ENCODE measurements around the gene PPP2R3C.
A peak's percentile ranks its signal among the peaks of the same experiment; 100 is the strongest.

PPP2R3C gene

DNA sequence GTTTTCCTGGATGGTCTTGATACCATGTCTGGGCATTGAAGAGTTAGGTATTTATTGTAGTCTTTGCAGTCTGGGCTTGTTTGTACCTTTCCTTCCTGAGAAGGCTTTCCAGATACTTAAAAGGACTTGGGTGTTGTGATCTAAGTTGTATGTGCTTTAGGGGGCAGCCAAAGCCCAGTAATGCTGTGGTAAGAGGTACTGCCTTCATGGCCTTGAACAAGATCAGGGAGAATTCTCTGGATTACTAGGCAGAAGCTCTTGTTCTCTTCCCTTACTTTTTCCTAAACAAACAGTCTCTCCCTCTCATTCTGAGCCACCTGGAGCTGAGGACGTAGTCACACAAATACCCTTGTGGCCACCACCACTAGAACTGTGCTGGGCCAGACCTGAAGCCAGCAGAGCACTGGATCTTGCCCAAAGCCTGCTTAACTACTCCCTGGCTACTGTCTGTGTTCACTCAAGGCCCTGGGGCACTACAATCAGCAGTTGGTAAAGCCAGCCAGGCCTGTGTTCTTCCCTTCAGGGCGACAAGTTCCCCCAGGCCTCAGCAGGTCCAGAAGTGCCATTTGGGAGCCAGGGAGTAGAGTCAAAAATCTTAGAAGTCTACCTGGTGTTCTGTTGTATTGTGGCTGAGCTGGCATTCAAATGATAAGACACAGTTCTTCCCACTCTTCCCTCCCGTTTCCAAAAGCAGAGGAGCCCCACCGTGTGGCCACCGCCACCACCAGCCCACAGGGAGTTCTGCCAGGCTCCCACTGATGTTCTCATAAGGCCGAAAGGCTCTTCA is 11.9 kb upstream of the PPP2R3C start:
- POLR2A ChIA-PET (ENCODE audit: low non-redundant PET) = no interaction called here
- peak overlapping the region; percentile 18 for H3K27ac ChIP-seq
- no peak for TF ChIP-seq CTCF (conservative IDR thresholded peaks at IDR 0.05; ENCODE audit: low read depth)
- no peak for DNase-seq (ENCODE audit: low spot score)
- CTCF ChIA-PET = no interaction called here

DNA sequence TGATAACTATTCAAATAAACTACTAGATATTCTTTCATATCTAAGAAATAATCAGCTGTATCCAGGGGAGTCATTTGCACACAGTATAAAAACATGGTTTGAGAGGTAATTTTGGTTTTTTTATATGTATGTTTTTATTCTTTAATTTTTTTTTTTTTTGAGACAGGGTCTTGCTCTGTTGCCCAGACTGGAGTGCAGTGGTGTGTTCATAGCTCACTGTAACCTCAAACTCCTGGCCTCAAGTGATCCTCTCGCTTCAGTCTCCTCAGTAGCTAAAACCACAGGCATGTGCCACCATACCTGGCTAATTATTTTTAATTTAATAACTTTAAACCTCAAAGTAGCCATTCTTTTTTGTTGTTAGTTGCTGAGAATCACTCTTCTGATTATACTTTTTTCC is 2.3 kb upstream of the PPP2R3C start:
- ChIA-PET POLR2A (ENCODE audit: low non-redundant PET) (interaction anchor here (1.0 kb wide), 1 partner anchor 78 kb away, joined by 4 read pairs; the partner anchor contains the start of gene FAM177A1), CTCF (interaction anchor here (0.9 kb wide), 1 partner anchor 105 kb away, joined by 4 read pairs; no protein-coding TSS in a partner anchor)
- no peak for TF ChIP-seq CTCF (conservative IDR thresholded peaks at IDR 0.05; ENCODE audit: low read depth)
- no peak for DNase-seq (ENCODE audit: low spot score)
- no peak overlapping the region for H3K27ac ChIP-seq

- TF ChIP-seq CTCF (conservative IDR thresholded peaks at IDR 0.05; ENCODE audit: low read depth) = no peak
- CTCF ChIA-PET = interaction anchor here (0.9 kb wide), 1 partner anchor 106 kb away, joined by 4 read pairs; no protein-coding TSS in a partner anchor
- DNase-seq (ENCODE audit: low spot score) = no peak
- no peak overlapping the region for H3K27ac ChIP-seq
- POLR2A ChIA-PET (ENCODE audit: low non-redundant PET) = interaction anchor here (0.5 to 1.0 kb wide), 2 partner anchors 19 to 77 kb away, joined by 4 read pairs; partner anchors contain the start of gene FAM177A1
Observed at GRCh38 chr14:35123388-35123703, 1.6 kb upstream of the PPP2R3C start.

DNA sequence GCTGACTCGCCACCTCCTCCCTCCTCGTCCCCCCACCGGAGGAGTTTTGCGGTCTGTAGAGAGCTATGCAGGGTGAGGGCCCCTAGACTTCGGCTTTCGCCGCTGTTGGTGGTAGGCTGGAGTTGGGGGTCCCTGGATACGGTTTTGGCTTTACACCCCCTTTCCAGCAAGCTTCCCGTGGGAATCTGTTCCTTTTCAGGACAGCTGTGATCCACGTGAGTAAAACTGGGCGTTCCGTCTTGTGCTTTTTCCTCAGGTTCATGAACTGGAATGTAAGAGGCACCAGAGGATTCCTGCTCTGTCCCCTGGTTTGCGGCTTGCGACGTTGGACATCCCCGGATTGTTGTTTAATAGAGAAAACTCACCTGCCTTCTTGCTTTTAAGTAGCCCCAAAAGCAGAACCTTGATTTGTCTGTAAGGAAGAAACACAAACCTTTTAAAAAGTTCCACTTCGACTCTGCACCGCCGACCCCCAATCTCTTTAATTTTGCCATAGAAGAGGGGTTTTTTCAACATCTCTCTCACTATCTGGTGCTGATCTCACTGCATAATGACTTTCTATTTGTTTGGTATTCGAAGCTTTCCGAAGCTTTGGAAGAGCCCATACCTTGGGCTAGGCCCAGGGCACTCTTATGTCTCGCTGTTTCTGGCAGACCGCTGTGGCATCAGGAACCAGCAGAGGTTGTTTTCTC is 1.1 kb upstream of the PPP2R3C start:
- H3K27ac ChIP-seq = peak overlapping the region; percentile 98
- TF ChIP-seq CTCF (conservative IDR thresholded peaks at IDR 0.05; ENCODE audit: low read depth) = no peak
- POLR2A ChIA-PET (ENCODE audit: low non-redundant PET) = interaction anchor here (0.5 to 1.0 kb wide), 2 partner anchors 20 to 76 kb away, joined by 4 read pairs; partner anchors contain the start of gene FAM177A1
- peak; percentile 45 for DNase-seq (ENCODE audit: low spot score)
- CTCF ChIA-PET = no interaction called here

GRCh38 chr14:35121026-35121886 is 534 bp downstream of the PPP2R3C start:
- peak; percentile 1 for DNase-seq (ENCODE audit: low spot score)
- ChIA-PET POLR2A (ENCODE audit: low non-redundant PET) (interaction anchor here (0.9 to 1.0 kb wide), 3 partner anchors 74 to 296 kb away, joined by 3 to 4 read pairs (median 3); partner anchors contain the start of gene FAM177A1), CTCF (no interaction called here)
- peak overlapping the region; percentile 98 for H3K27ac ChIP-seq
- TF ChIP-seq CTCF (conservative IDR thresholded peaks at IDR 0.05; ENCODE audit: low read depth) = no peak

GRCh38 chr14:35117112-35117511 is 4.7 kb downstream of the PPP2R3C start:
- H3K27ac ChIP-seq = no peak overlapping the region
- no peak for TF ChIP-seq CTCF (conservative IDR thresholded peaks at IDR 0.05; ENCODE audit: low read depth)
- CTCF ChIA-PET = no interaction called here
- POLR2A ChIA-PET (ENCODE audit: low non-redundant PET) = no interaction called here
- DNase-seq (ENCODE audit: low spot score) = no peak

Measured in RWPE1 (cell line).